Activated T-helper 17 cell treated with anti-CD3 and anti-CD28 coated beads, Interleukin-2, amount 50 U/mL, for 72 hours (primary cell): ENCODE data around the gene DLG4. TPM values are rescaled to one million over a fixed set of nuclear protein-coding genes. Genes with fewer than 3 reads are reported as not detected.
A peak's percentile ranks its signal among the peaks of the same experiment; 100 is the strongest.
"Not testable (repeated sequence)": the region's sequence is repeated elsewhere in the genome, so short reads cannot be mapped to it uniquely, and the experiment has no call there.

Experiments
- ATAC-seq: fragments of 150-1000 bp; cut with Tn5 transposase; replicated peaks from 2 replicates; pipeline ENCODE4 v1.10.0; 2021; ENCODE audit warnings: mild to moderate bottlenecking, moderate library complexity
- H3K27ac Mint-ChIP-seq: one replicate; pipeline ENCODE4 v1.8.0; 2022; ENCODE audit warnings: mixed read lengths
- H3K27me3 Mint-ChIP-seq: one replicate; pipeline ENCODE4 v1.8.0; 2022; ENCODE audit warnings: mixed read lengths
- H3K36me3 Mint-ChIP-seq: one replicate; pipeline ENCODE4 v1.8.0; 2022; ENCODE audit warnings: low read depth, mild to moderate bottlenecking, mixed read lengths
- H3K4me1 Mint-ChIP-seq: one replicate; pipeline ENCODE4 v1.8.0; 2022; ENCODE audit warnings: mixed read lengths
- H3K4me3 Mint-ChIP-seq: one replicate; pipeline ENCODE4 v1.8.0; 2022; ENCODE audit warnings: mild to moderate bottlenecking, mixed read lengths
- H3K9me3 Mint-ChIP-seq: one replicate; pipeline ENCODE4 v1.8.0; 2022; ENCODE audit warnings: mixed read lengths
- total RNA-seq, 2 donors: library from RNA; stranded (reverse); gene quantifications; one replicate each; pipeline ENCODE4 v1.2.3, GENCODE V29; 2022

The DLG4 gene
- total RNA-seq, 2 donors from 2014 or later = 5.9 to 19.4 TPM

- Mint-ChIP-seq H3K4me1 (peaks cover 16% of the 10 kb centered on the region), H3K27me3 (no peaks in the 10 kb centered on the region), H3K27ac (peak overlapping the region; percentile 100), H3K36me3 (peaks cover 92% of the 10 kb centered on the region), H3K4me3 (peak overlapping the region; percentile 93), H3K9me3 (no peaks in the 10 kb centered on the region)
- no peak for ATAC-seq
Measured at GRCh38 chr17:7253082-7253481, 33.4 kb upstream of the DLG4 start.

GRCh38 chr17:7252176-7253043 is 32.8 kb upstream of the DLG4 start, which contains the start of gene ELP5:
Gene ELP5 (plus strand): TSS chr17:7252215. CDS start chr17:7252551, 336 bp downstream.
- Mint-ChIP-seq H3K36me3 (peaks cover 86% of the 10 kb centered on the region), H3K27me3 (no peaks in the 10 kb centered on the region), H3K4me3 (peak within 1 kb of the TSS; percentile 93), H3K27ac (peak within 1 kb of the TSS; percentile 100), H3K9me3 (no peaks in the 10 kb centered on the region), H3K4me1 (peaks cover 16% of the 10 kb centered on the region)
- peak; percentile 69 for ATAC-seq

DNA sequence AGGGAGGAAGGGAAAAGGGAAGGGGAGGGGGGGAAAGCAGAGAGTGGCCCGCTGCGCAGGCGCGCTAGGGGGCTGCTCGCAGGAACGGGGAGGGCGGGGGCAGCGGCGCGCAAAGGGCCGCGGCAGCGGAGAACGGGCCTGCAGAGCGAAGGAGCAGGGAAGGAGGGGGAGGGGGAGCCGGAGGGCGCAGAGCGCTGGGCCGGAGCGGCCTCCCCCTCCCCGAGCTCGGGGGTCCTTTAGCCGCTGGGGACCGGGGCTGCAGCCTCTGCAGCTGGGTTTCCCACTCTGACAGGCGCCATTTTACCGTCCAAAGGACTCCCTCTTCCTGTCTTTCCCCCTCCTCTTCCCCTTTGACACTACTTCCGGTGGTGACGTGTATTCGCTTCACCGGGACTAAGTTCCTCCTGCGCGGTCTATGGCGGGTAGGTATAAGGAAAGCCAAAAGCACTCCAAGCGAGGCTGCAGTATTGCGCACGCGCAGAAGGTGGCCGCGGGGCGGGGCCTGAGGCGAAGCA is 32.1 kb upstream of the DLG4 start, which contains the start of gene CTDNEP1:
Gene CTDNEP1, minus strand, starts transcription at position 74 of the 515 bp plus-strand sequence. CDS start 438 bp downstream, outside the sequence.
- Mint-ChIP-seq H3K4me1 (peaks cover 16% of the 10 kb centered on the region), H3K36me3 (peaks cover 84% of the 10 kb centered on the region), H3K4me3 (peak within 1 kb of the TSS; percentile 93), H3K27me3 (no peaks in the 10 kb centered on the region), H3K9me3 (no peaks in the 10 kb centered on the region), H3K27ac (peak within 1 kb of the TSS; percentile 100)
- ATAC-seq = peak; percentile 97

DNA sequence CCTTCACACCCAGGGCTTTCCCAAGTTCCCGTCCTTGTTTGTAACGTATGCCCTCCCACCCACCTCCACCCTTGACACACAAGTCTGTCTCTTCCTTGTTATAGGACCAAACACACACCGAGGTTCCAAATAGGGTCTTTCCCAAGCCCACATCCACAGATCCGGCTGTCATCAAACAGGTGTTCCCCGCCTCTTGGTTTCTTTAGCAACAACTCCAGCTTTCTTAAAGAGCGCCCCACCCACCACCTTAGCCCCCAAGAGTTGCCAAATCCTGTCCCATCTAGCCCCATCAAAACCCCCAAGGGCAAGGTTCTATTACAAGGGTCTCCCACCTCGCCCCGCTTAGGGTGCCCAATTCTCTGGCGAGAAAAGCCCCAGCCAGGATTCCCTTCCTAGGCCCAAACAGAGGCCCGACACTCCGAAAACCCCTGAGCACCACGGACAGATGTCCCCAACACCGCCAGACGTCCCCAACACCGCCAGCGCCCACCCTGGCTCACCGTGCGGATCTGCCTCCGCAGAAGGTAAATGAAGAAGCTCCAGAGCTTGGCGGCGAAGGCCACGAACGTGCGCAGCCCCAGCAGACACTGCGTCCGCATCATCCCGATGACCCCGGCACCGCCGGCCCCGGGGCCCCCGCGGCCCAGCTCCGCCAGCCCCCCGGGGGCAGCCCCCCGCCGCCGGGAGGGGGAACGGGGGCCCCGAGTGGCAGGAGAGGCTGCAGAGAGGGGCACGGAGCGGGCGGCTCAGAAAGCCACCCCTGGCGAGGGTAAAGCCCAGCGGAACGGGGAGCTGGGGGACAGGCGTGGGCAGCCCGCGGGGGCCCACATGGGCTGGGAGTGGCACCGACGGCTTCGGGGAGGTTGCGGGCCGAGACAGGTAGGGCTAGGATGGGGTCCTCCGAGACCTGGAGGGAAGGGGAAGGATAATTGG is 31.3 kb upstream of the DLG4 start:
- peak; percentile 5 for ATAC-seq
- Mint-ChIP-seq H3K4me3 (peak overlapping the region; percentile 93), H3K9me3 (no peaks in the 10 kb centered on the region), H3K4me1 (peaks cover 21% of the 10 kb centered on the region), H3K27me3 (no peaks in the 10 kb centered on the region), H3K27ac (peak overlapping the region; percentile 96), H3K36me3 (peaks cover 84% of the 10 kb centered on the region)

- Mint-ChIP-seq H3K9me3 (no peaks in the 10 kb centered on the region), H3K27ac (peak overlapping the region; percentile 96), H3K4me3 (peak overlapping the region; percentile 93), H3K4me1 (peaks cover 21% of the 10 kb centered on the region), H3K27me3 (no peaks in the 10 kb centered on the region), H3K36me3 (peaks cover 81% of the 10 kb centered on the region)
- ATAC-seq = no peak
Measured at GRCh38 chr17:7249830-7250229, 30.2 kb upstream of the DLG4 start.

DNA sequence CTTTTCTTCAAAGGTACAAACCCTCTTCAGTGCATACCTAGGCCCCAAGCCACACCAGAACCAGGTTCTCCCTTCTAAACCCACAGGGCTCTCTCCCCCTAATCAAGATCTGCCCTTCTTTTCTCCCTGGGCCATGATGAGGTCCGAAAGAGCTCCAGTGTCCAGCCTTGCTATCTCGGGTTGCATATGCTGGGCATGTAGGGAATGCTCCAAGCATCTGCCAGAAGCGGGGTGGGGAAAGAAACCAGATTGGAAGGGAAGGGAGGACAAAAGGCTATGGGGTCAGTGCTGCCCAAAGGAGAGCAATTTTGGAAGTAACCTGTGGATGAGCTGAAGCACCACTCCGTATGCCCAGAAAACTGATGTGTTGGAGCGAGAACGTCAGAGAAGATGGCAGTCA is 29.6 kb upstream of the DLG4 start:
- peaks cover 81% of the 10 kb centered on the region for H3K36me3 Mint-ChIP-seq
- no peaks in the 10 kb centered on the region for H3K27me3 Mint-ChIP-seq
- peak overlapping the region; percentile 96 for H3K27ac Mint-ChIP-seq
- peak overlapping the region; percentile 93 for H3K4me3 Mint-ChIP-seq
- peaks cover 21% of the 10 kb centered on the region for H3K4me1 Mint-ChIP-seq
- H3K9me3 Mint-ChIP-seq = no peaks in the 10 kb centered on the region
- no peak for ATAC-seq

DNA sequence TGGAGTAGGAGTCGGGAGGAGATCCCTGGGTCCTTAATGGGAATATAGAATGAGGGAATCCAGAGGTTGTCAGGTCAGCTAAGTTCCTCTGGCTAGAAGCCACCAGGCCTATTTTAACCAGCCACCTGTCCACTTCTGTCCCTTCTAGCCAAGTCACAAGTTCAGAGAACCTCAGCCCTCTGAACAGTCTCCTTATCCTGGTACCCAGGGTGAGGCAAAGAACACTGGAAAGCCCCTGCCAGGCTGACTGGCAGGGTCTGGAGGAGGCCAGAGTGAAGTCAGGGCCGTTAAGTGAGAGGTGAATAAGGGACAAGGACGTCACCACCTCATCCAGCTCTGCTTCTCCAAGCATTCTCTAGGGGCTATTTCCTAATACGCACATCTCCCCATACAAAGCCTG is 29.2 kb upstream of the DLG4 start:
- ATAC-seq = no peak
- Mint-ChIP-seq H3K27ac (peak overlapping the region; percentile 96), H3K27me3 (no peaks in the 10 kb centered on the region), H3K4me3 (peak overlapping the region; percentile 93), H3K36me3 (peaks cover 81% of the 10 kb centered on the region), H3K9me3 (no peaks in the 10 kb centered on the region), H3K4me1 (peaks cover 21% of the 10 kb centered on the region)

- no peak for ATAC-seq
- peak overlapping the region; percentile 44 for H3K27ac Mint-ChIP-seq
Measured at GRCh38 chr17:7246779-7247178, 27.1 kb upstream of the DLG4 start.

GRCh38 chr17:7243838-7244237 is 24.2 kb upstream of the DLG4 start:
- not testable (repeated sequence) for H3K27me3 Mint-ChIP-seq, H3K9me3 Mint-ChIP-seq, ATAC-seq
- Mint-ChIP-seq H3K4me3 (peak overlapping the region; percentile 87), H3K27ac (peak overlapping the region; percentile 93), H3K4me1 (peaks cover 31% of the 10 kb centered on the region), H3K36me3 (peaks cover 87% of the 10 kb centered on the region)

More at GRCh38 chr17:7246779-7247178, 27.1 kb upstream of the DLG4 start:
- no peaks in the 10 kb centered on the region for H3K27me3 Mint-ChIP-seq
- H3K4me3 Mint-ChIP-seq = no peak overlapping the region
- peaks cover 20% of the 10 kb centered on the region for H3K4me1 Mint-ChIP-seq
- no peaks in the 10 kb centered on the region for H3K9me3 Mint-ChIP-seq
- peaks cover 81% of the 10 kb centered on the region for H3K36me3 Mint-ChIP-seq

DNA sequence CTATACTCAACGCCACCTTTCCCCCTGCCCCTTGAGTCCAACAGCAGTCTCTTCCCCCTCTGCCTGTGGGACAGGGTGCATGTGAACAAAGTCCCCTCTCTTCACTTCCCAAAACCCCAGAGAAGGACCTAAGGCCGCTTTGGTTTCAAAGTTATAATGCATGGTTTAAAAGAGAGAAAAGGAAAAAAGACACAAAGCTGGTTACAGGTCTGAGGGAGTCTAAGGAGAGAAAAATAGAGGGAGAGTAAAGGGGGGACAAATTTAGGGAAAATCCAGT is 23.8 kb upstream of the DLG4 start:
- Mint-ChIP-seq H3K4me3 (peak overlapping the region; percentile 87), H3K27me3 (no peaks in the 10 kb centered on the region), H3K9me3 (no peaks in the 10 kb centered on the region), H3K4me1 (peaks cover 31% of the 10 kb centered on the region), H3K27ac (peak overlapping the region; percentile 93), H3K36me3 (peaks cover 87% of the 10 kb centered on the region)
- no peak for ATAC-seq

DNA sequence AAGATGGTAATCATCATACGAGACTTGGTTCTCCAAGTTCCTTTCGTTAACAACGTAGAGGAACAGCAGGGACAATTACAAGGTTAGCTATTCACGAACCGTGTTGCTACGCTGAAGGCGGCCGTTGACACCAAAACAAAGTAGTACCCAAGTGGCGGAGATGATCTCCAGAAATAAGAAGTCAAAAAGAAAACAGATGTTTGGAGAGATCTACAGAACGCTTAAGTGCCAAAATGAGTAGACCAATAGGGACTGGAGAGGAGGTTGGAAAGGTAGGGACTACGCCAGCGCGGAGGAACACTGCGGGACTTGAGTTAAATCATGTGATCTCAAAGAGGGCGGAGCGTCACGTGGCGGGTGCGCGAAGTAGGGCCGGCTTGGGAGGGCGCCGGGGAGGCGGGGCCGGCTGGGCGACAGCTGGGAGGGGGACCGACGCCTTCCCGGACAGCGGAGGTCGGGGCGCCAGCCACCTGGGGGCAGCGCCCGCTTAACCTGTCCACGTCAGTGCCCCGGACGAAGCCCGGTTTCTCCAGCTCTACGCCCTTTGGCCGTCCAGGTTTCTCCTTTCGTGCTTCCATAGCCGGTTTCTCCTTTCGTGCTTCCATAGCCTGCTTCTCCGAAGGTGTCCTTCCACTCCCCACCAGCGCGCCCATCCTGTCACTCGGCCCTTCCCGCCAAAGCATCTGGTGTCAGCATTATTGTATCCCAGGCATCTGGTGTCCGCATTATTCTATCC is 23.2 kb upstream of the DLG4 start:
- H3K27me3 Mint-ChIP-seq = no peaks in the 10 kb centered on the region
- peak; percentile 41 for ATAC-seq
- peaks cover 31% of the 10 kb centered on the region for H3K4me1 Mint-ChIP-seq
- peaks cover 90% of the 10 kb centered on the region for H3K36me3 Mint-ChIP-seq
- H3K27ac Mint-ChIP-seq = peak overlapping the region; percentile 93
- no peaks in the 10 kb centered on the region for H3K9me3 Mint-ChIP-seq
- H3K4me3 Mint-ChIP-seq = peak overlapping the region; percentile 87

GRCh38 chr17:7241783-7242716 is 22.4 kb upstream of the DLG4 start, which contains the start of gene GABARAP:
Gene GABARAP (minus strand): TSS chr17:7242449. CDS start chr17:7242330, 119 bp downstream.
- H3K9me3 Mint-ChIP-seq = no peaks in the 10 kb centered on the region
- peak within 1 kb of the TSS; percentile 93 for H3K27ac Mint-ChIP-seq
- H3K27me3 Mint-ChIP-seq = no peaks in the 10 kb centered on the region
- peak within 1 kb of the TSS; percentile 87 for H3K4me3 Mint-ChIP-seq
- H3K36me3 Mint-ChIP-seq = peaks cover 96% of the 10 kb centered on the region
- peaks cover 35% of the 10 kb centered on the region for H3K4me1 Mint-ChIP-seq
- peak; percentile 39 for ATAC-seq
